G401.6 (cell line): ENCODE data around the gene AGRN.
"Not testable (repeated sequence)": the region's sequence is repeated elsewhere in the genome, so short reads cannot be mapped to it uniquely, and the experiment has no call there.

Experiments used
- FAIRE-seq: peaks from 2 replicates; lab custom pipeline; 2012; peaks lifted over from hg19 to GRCh38; lab: Jason Lieb, UNC

Gene AGRN

DNA sequence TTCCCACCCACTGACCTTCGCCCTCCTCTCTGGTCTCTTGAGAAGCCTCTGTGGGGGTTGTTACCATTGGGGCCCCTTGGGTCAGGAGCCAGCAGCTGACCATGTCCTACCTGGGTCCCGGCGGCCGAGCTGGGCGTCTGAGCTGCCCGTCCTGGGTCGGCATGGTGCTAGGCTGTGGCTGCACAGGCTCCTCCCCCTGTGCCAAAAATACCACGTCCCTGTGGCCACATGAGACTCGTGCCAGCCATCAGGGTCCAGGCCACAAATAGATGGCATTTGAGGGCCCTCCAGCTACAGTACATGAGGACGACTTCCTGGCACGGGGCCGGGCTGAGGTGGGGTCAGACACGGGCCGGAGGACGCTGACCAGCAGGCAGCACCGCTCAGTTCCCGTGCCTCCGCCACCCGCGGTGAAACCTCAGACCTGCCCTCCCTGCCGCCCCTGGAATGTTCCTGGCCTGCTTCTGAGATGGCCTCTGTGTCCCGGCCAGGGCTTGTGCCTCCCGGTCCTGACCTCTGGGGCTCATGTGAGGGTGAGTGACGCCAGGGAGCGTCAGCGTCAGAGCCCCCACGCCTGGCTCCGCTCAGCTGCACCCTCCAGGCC is 37.9 kb upstream of the AGRN start, which contains the start of gene PERM1:
PERM1 (minus strand) TSS at position 139 of the 604 bp plus-strand sequence. CDS start 1,064 bp downstream, outside the sequence.
- no peak for FAIRE-seq

GRCh38 chr1:982765-983436 is 37.0 kb upstream of the AGRN start:
- FAIRE-seq = no peak

GRCh38 chr1:983798-984475 is 36.0 kb upstream of the AGRN start:
- FAIRE-seq = no peak

DNA sequence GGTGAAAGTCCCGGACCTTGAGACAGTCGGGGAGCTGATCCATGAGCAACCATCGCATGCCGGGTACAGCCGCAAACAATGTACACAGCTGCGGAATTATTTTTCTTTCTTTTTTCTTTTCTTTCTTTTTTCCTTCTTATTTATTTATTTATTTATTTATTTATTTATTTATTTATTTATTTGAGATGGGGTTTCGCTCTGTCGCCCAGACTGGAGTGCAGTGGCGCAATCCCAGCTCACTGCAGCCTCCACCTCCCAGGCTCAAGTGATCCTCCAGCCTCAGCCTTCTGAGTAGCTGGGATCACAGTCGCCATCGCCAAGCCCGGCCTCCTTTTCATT is 35.5 kb upstream of the AGRN start:
- FAIRE-seq = no peak

DNA sequence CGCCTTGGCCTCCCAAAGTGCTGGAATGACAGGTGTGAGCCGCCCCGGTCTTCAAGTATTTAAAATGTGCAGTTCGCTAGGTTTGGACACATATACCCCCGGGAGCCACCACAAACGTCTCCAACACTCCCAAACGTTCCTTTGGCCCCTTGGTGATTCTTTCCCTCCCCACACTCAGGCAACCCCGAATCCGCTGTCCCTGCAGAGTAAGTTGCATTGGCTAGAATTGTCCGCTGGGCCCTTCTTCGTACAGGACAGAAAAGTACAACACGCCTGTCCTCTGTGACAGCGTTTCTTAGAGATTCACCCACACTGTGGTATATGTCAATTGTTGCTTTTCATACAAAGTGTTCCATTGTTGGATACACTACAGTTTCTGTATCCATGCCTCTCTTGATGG is 34.8 kb upstream of the AGRN start:
- no peak for FAIRE-seq

DNA sequence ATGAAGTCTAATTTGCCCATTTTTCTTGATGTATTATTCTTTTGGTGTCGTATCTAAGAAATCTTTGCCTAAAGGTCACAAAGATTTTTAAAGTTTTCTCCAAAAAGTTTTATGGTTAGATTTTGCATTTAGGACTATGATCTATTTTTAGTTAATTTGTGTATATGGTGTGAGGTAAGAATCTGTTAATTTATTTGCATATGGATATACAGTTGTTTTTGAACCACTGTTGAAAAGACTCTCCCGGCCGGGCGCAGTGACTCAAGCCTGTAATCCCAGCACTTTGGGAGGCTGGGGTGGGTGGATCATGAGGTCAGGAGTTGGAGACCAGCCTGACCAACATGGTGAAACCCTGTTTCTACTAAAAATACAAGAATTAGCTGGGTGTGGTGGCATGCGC is 31.9 kb upstream of the AGRN start:
- FAIRE-seq = not testable (repeated sequence)

DNA sequence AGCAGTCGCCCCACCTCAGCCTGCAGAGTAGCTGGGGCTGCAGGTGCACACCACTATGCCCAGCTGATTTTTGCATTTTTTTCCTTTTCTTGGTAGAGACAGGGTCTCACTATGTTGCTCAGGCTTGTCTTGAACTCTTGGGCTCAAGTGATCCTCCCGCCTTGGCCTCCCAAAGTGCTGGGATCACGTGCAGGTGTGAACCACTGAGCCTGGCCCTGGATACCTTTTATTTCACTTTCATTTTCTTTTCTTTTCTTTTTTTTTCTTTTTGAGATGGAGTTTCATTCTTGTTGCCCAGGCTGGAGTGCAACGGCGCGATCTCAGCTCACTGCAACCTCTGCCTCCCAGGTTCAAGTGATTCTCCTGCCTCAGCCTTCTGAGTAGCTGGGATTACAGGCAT is 28.6 kb upstream of the AGRN start:
- FAIRE-seq = not testable (repeated sequence)

GRCh38 chr1:991895-992294 is 28.0 kb upstream of the AGRN start:
- no peak for FAIRE-seq

DNA sequence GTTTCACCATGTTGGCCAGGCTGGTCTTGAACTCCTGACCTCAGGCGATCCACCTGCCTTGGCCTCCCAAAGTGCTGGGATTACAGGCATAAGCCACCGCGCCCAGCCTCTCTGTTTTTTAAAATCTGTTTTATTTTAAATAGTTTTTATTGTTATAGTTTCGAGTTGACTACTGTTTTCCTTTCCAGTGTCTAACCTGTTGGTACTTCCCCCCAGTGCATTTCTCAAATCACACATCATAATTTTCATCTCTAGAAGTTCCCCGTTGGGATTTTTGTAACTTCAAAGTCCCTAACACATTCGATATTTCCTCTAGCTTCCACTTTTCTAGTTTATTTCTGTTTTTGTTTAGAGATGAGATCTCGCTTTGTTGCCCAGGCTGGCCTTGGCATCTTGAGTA is 27.6 kb upstream of the AGRN start:
- no peak for FAIRE-seq

- no peak for FAIRE-seq
These were observed 26.4 kb upstream of the AGRN start for GRCh38 chr1:993379-993995.

DNA sequence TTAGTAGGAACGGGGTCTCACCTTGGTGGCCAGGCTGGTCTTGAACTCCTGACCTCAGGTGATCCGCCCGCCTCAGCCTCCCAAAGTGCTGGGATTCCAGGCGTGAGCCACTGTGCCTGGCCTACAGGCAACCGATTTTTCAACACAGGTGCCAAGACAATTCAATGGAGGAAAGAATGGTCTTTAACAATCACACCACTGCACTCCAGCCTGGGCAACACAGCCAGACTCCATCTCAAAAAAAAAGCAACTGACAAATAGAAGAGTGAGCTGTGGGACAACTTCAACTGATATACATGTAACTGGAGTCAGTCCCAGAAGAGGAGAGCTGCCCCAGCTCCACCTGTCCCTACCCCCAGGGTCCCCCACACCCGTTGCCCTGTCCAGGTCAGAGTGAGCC is 25.4 kb upstream of the AGRN start:
- not testable (repeated sequence) for FAIRE-seq

GRCh38 chr1:995665-996633 is 24.0 kb upstream of the AGRN start:
- FAIRE-seq = no peak

DNA sequence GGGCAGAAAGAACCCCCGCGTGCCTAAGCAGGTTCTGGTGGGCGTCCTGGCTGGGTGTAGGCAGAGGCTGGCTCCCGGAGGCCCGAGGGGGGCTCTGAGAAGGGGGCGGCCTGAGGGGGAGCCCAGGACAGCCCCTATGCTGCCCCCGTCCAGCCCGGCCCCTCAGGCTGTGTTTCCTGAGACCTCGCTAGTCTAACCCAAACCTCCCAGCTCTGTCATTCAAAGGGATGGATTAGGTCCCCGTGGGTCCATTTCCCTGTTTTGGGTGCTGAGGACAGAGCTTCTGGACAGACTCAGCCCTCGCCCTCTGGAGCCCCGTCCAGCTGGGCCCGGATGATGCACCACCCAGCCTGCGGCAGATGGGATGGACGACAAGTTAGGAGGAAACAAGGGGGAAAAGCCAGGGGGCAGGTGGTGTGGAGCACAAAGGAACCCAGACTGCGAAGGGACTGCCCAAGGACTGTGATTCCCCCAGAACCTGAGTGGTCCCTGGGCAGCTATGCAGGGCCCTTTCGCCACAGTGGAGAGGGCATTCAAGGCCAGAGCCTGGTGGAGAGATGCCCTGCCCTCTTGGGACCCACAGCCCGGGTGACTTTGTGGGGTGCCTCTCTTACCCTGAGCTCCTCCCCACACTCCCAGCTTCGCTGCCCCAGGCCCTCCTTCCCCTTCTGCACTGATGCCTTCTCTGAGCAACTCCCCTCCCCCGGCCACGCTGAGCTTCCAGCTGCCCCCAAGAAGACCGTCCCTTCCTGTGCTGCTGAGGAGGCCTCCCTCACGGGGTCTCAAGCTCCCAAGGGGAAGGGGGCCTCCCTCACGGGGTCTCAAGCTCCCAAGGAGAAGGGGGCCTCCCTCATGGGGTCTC is 22.8 kb upstream of the AGRN start:
- no peak for FAIRE-seq

GRCh38 chr1:997713-997992 is 22.3 kb upstream of the AGRN start:
- FAIRE-seq = no peak

DNA sequence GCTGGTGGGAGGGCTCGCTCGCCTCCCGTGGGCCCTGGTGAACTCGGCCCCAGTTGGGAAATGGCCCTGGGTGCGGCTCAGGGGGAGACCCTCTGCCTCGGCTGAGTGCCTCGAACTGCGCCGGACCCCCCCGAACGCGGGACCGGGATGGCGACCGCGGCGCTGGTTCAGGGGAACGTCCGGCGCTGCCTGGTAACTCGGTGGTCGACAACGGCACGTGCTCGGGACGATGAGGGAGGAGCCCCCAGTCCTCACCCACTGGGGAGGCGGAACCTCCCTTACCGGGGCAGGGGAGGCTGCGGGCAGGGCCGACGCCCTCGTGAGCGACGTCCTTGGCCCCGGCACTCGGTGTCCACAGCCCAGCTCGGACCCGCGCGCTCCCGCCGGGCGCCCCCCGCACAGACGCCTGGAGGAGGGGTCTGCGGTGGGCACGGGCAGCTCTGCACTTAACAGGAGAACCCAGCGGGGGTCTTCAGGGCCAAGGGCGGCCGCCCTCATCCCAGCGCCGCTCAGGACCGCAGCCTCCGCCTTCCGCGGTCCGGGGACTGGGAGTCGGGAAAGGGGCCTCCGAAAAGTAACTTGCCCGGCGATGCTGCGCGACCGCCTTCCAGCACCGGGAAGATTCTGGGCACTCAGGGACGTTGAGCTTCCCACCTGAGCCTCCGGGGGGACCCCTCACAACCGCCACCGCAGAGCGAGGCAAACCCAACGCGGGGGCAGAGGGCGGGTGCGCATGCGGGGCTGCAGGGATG is 21.8 kb upstream of the AGRN start:
- no peak for FAIRE-seq

DNA sequence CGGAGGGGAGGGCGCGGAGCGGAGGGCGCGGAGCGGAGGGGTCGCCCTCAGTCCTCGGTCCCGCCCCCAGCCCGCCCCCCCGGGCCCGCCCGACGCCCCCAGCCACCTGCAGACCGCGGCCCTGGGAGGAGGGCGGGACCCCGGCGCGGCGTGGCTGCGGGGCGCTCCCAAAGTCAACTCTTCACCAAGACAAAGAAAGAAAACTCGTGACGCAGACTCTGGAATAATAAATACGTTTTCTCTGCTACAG is 21.2 kb upstream of the AGRN start:
- no peak for FAIRE-seq

DNA sequence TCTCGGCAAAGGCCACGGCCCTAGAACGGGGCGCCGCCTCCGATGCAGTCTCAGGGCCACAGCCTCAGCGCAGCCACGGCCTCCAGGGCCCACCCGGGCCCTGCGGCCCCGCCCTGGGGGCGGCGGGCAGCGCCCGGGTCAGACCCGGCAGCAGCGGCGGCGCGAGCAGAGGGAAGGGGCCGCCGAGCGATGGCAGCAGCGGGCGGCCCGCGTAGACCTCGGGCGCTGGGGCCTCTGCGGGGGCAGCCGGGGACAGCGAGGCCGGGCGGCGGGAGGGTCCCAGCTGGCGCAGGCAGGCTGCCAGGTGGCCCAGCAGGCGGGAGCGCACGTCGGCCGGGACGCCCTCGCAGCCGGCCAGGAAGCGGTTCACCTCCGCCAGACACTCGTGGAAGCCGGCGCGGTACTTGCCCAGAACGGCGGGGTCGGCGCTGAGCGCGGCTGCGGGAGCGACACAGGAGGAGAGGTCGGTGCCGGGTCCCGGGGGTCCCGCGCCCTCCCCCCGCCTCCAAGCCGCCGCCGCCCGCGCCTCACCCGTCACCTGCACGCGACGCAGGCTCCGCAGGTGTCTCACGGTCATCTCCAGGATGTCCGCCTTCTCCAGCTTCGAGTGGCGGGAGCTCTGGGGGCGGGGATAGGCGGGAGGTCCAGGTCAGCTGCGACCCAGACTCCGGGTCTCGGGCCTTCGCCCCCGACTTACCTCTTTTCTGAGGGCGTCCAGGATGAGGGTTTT is 20.8 kb upstream of the AGRN start:
- no peak for FAIRE-seq

GRCh38 chr1:999725-1000356 is 20.1 kb upstream of the AGRN start, which contains the start of gene HES4:
Gene HES4 (minus strand): TSS chr1:1000097. CDS start chr1:999973, 124 bp downstream.
- FAIRE-seq = no peak

DNA sequence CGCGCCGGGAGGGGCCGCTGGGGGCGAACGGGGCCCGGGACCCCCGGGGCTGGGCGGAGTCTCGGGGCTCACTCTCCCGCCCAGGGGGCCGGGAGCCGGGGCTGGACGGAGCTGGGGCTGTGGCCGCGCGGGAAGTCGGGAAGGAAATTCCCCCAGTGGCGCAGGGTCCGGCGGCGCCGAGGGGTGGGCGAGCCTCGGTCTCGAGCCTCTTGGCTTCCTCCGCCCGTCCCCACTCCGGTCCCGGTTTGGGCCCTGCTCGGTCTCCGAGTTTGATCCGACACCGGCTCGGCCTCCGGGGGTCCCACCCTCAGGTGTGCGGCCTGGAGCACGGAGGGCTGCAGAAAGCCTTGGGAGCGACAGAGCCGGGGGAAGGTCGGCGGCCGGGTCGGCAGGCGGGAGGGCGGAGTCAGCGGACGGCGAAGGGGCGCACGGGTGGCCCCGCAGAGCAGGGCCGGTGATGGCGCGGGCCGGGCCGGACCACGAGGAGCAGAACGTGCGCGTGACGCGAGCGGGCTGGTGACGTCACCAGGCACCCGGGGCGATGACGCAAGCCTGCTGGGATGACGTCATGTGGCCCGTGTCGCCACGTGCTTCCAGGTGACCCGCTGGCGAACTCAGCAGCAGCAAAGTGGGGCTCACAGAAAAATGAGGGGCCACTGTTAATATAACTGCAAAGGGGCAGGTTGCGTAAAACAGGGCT is 19.4 kb upstream of the AGRN start:
- peak; percentile 81 for FAIRE-seq
